Esophagus squamous epithelium (tissue), 5 donors: Measurements from ENCODE around the gene SLC26A9. TPM values are rescaled to one million over a fixed set of nuclear protein-coding genes. Genes with fewer than 3 reads are reported as not detected.

Source experiments
- DNase-seq: peaks from one replicate; lab custom pipeline; 2025; lab: John Stamatoyannopoulos, UW
- H3K27ac ChIP-seq, 4 donors: fragments of 200-600 bp; sonication (generic); one replicate each; pipeline ENCODE4 v1.5.1; 2016 to 2019; ENCODE audit warnings: mild to moderate bottlenecking in 1 of 4
- H3K27me3 ChIP-seq, 4 donors: fragments of 200-600 bp; sonication (generic); 1 replicate in 3 of 4; 2 replicates in 1 of 4; pipeline versions ENCODE4 v1.5.1 to v1.6.0; 2017 to 2021; ENCODE audit warnings: antibody characterized with exemption in 1 of 4
- H3K36me3 ChIP-seq, 3 donors: fragments of 200-600 bp; sonication (generic); one replicate each; pipeline ENCODE4 v1.5.1; 2016 to 2019
- H3K4me1 ChIP-seq, 3 donors: fragments of 200-600 bp; sonication (generic); one replicate each; pipeline ENCODE4 v1.5.1; 2017 to 2019
- H3K4me3 ChIP-seq, 4 donors: fragments of 200-600 bp; sonication (generic); 1 replicate in 3 of 4; 2 replicates in 1 of 4; pipeline ENCODE4 v1.5.1; 2016 to 2019; ENCODE audit warnings: mild to moderate bottlenecking in 2 of 4, moderate library complexity in 1 of 4
- H3K9me3 ChIP-seq, 3 donors: fragments of 200-600 bp; sonication (generic); one replicate each; pipeline ENCODE4 v1.5.1; 2016 to 2019
- CTCF ChIP-seq, 6 experiments: fragments of 450-650 bp in 4 of 6; fragments of 200-600 bp in 2 of 6; sonication (generic) in 2 of 6; IDR thresholded peaks; one replicate each; pipeline ENCODE4 v1.5.1; 2016 to 2019; ENCODE audit warnings: antibody characterized with exemption in 6 of 6, mild to moderate bottlenecking in 4 of 6, moderate library complexity in 4 of 6
- POLR2A ChIP-seq, 4 donors: fragments of 450-650 bp; IDR thresholded peaks; one replicate each; pipeline ENCODE4 v1.6.1; 2017; ENCODE audit warnings: antibody characterized with exemption in 4 of 4, mild to moderate bottlenecking in 4 of 4, moderate library complexity in 3 of 4
- WGBS, 2 donors: methylation state at CpG; one replicate each; pipeline ENCODE4 v1.1.5; 2018; 5-methylcytosine and 5-hydroxymethylcytosine counted together
- intact Hi-C: fragments of 100-400 bp; cut with DNase I; formaldehyde crosslinking; loops from one replicate; pipeline ENCODE4 v1.15.0; 2022
- total RNA-seq, 4 donors: library from RNA; depleted of rRNA; stranded (reverse); fragments of >200 nt; gene quantifications; one replicate each; pipeline ENCODE4 v1.1.0, GENCODE V29; 2016
- donor health status: DM: yes; HTN: yes; CAD: no.

SLC26A9 gene
- total RNA-seq, 4 donors from 2014 or later: 0.19 to 22.8 (median 0.38) TPM

- peaks cover 2 to 82% (median 5%) of the 10 kb centered on the region in 4 donors for H3K27me3 ChIP-seq
- DNase-seq: no peak
- intact Hi-C loops: no loop called here
- H3K4me3 ChIP-seq: no peak overlapping the region
- peaks cover 9 to 32% (median 21%) of the 10 kb centered on the region in 3 donors for H3K4me1 ChIP-seq
- no CpG with 5 or more reads among the region's 1 CpG for WGBS, 2 donors
- no peaks in the 10 kb centered on the region for H3K9me3 ChIP-seq
- TF ChIP-seq CTCF (IDR thresholded peaks at IDR 0.05) (no peak), POLR2A (IDR thresholded peaks at IDR 0.05) (no peak)
- no peak overlapping the region for H3K27ac ChIP-seq
- H3K36me3 ChIP-seq: no peaks in the 10 kb centered on the region
These were observed 4.6 kb downstream of the SLC26A9 start for GRCh38 chr1:205938682-205939081.

GRCh38 chr1:205936846-205937586, 6.2 kb downstream of the SLC26A9 start:
- peaks cover 14 to 35% (median 22%) of the 10 kb centered on the region in 3 donors for H3K4me1 ChIP-seq
- no peak overlapping the region for H3K4me3 ChIP-seq
- 64 to 75% methylated on average over 7 of the region's 7 CpGs for WGBS, 2 donors
- DNase-seq: no peak
- no peak for TF ChIP-seq CTCF (IDR thresholded peaks at IDR 0.05)
- TF ChIP-seq POLR2A (IDR thresholded peaks at IDR 0.05): no peak
- H3K27ac ChIP-seq: no peak overlapping the region
- H3K27me3 ChIP-seq: peaks cover 0 to 79% (median 1%) of the 10 kb centered on the region in 4 donors
- no peaks in the 10 kb centered on the region for H3K9me3 ChIP-seq
- no peaks in the 10 kb centered on the region for H3K36me3 ChIP-seq
- intact Hi-C loops: no loop called here

GRCh38 chr1:205936311-205936710, 6.9 kb downstream of the SLC26A9 start:
- no peak for DNase-seq
- H3K36me3 ChIP-seq: no peaks in the 10 kb centered on the region
- 39 to 55% methylated on average over 2 to 5 of the region's 6 CpGs for WGBS, 2 donors
- H3K9me3 ChIP-seq: no peaks in the 10 kb centered on the region
- H3K27ac ChIP-seq: no peak overlapping the region
- H3K4me1 ChIP-seq: peaks cover 14 to 35% (median 22%) of the 10 kb centered on the region in 3 donors
- peaks cover 0 to 78% (median 1%) of the 10 kb centered on the region in 4 donors for H3K27me3 ChIP-seq
- H3K4me3 ChIP-seq: no peak overlapping the region
- intact Hi-C loops: no loop called here
- no peak for TF ChIP-seq CTCF (IDR thresholded peaks at IDR 0.05)
- TF ChIP-seq POLR2A (IDR thresholded peaks at IDR 0.05): no peak

- H3K27ac ChIP-seq: peak overlapping the region in 1 of 4 donors; percentile 27
- no peaks in the 10 kb centered on the region for H3K9me3 ChIP-seq
- intact Hi-C loops: no loop called here
- DNase-seq: no peak
- peaks cover 14 to 35% (median 22%) of the 10 kb centered on the region in 3 donors for H3K4me1 ChIP-seq
- peaks cover 0 to 73% (median 1%) of the 10 kb centered on the region in 4 donors for H3K27me3 ChIP-seq
- no peaks in the 10 kb centered on the region for H3K36me3 ChIP-seq
- no peak overlapping the region for H3K4me3 ChIP-seq
- TF ChIP-seq POLR2A (IDR thresholded peaks at IDR 0.05) (no peak), CTCF (IDR thresholded peaks at IDR 0.05) (no peak)
- WGBS, 2 donors: 69 to 86% methylated on average over 3 to 8 of the region's 8 CpGs
These were observed 7.4 kb downstream of the SLC26A9 start for GRCh38 chr1:205935869-205936268.

- Histone ChIP-seq H3K4me3 (no peak overlapping the region), H3K4me1 (peaks cover 14 to 35% (median 22%) of the 10 kb centered on the region in 3 donors), H3K27me3 (peaks cover 0 to 65% (median 1%) of the 10 kb centered on the region in 4 donors), H3K36me3 (no peaks in the 10 kb centered on the region), H3K27ac (peak overlapping the region; percentile 66 to 82 (median 72)), H3K9me3 (no peaks in the 10 kb centered on the region)
- intact Hi-C loops: no loop called here
- no peak for DNase-seq
- TF ChIP-seq CTCF (IDR thresholded peaks at IDR 0.05) (no peak), POLR2A (IDR thresholded peaks at IDR 0.05) (no peak)
- 67 to 74% methylated on average over 7 of the region's 7 CpGs for WGBS, 2 donors
These were observed 8.5 kb downstream of the SLC26A9 start for GRCh38 chr1:205934788-205935187.
